ENCODE measurements around the gene PCYOX1L.

The PCYOX1L gene

GRCh38 chr5:149388498-149389190, 30.8 kb downstream of the PCYOX1L start:
- TF ChIP-seq SIN3A (IDR thresholded peaks at IDR 0.05; ENCODE audit: borderline replicate concordance, insufficient read depth, low read length) = no peak
- no peak for TF ChIP-seq TAF1 (IDR thresholded peaks at IDR 0.05; ENCODE audit: borderline replicate concordance, insufficient read depth, low read length)
- TF ChIP-seq POLR2AphosphoS5 (IDR thresholded peaks at IDR 0.05; ENCODE audit: low read depth, low read length) = no peak
- TF ChIP-seq, protein P1, sequence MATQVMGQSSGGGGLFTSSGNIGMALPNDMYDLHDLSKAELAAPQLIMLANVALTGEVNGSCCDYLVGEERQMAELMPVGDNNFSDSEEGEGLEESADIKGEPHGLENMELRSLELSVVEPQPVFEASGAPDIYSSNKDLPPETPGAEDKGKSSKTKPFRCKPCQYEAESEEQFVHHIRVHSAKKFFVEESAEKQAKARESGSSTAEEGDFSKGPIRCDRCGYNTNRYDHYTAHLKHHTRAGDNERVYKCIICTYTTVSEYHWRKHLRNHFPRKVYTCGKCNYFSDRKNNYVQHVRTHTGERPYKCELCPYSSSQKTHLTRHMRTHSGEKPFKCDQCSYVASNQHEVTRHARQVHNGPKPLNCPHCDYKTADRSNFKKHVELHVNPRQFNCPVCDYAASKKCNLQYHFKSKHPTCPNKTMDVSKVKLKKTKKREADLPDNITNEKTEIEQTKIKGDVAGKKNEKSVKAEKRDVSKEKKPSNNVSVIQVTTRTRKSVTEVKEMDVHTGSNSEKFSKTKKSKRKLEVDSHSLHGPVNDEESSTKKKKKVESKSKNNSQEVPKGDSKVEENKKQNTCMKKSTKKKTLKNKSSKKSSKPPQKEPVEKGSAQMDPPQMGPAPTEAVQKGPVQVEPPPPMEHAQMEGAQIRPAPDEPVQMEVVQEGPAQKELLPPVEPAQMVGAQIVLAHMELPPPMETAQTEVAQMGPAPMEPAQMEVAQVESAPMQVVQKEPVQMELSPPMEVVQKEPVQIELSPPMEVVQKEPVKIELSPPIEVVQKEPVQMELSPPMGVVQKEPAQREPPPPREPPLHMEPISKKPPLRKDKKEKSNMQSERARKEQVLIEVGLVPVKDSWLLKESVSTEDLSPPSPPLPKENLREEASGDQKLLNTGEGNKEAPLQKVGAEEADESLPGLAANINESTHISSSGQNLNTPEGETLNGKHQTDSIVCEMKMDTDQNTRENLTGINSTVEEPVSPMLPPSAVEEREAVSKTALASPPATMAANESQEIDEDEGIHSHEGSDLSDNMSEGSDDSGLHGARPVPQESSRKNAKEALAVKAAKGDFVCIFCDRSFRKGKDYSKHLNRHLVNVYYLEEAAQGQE (IDR thresholded peaks at IDR 0.05; ENCODE audit: insufficient read depth in 1 of 2, low read depth in 2 of 2, low read length in 2 of 2) = no peak

DNA sequence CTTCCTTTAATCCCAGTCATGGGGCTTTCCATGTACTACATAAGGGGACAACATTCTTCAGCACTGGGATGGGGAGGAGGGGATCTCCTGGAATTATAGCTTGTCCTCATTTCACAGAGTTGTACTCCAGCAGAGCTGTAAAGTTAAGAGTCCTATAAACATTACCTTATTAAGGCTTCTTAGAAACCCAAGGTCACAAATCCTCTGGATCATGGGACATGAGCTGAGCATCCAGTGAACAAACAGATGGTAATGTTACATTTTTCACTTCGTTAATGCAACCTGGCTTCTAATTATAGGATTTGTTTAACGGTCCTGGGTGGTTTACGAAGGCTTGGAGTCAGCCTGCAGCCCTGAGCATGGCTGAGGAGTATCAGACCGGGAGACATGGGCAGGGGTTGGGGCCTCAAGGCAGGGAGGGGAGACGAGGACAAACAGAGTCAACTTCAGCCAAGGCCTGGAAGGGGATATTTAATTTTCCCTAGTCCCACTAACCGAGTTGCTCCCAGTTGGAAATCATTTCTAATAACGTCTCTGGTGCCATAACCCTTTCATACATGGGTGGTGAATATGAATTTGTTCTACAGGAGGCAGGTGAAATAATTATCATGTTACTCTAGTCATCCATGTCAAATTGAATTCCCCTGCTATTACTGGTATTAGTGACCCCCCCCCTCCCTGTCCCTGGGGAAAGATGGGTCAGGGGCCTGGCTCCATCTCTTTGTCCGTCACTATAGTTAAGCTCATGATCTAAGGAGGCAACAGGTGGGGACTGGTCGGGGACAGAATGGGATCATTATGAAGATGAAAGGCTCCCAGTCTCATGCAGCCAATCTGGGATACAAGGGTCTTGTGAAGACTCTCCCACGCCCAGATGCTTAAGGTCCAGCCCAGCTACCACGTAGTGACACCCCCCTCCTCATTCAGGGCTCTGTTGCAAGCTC, 32.0 kb downstream of the PCYOX1L start:
- TF ChIP-seq TAF1 (IDR thresholded peaks at IDR 0.05; ENCODE audit: borderline replicate concordance, insufficient read depth, low read length) (no peak), FOXP2 (optimal IDR thresholded peaks at IDR 0.05; ENCODE audit: borderline replicate concordance, extremely low read depth, extremely low read length, insufficient read depth) (no peak), POLR2AphosphoS5 (IDR thresholded peaks at IDR 0.05; ENCODE audit: low read depth, low read length) (no peak), SIN3A (IDR thresholded peaks at IDR 0.05; ENCODE audit: borderline replicate concordance, insufficient read depth, low read length) (no peak)
- TF ChIP-seq, protein P1 (IDR thresholded peaks at IDR 0.05; ENCODE audit: insufficient read depth in 1 of 2, low read depth in 2 of 2, low read length in 2 of 2) = no peak

DNA sequence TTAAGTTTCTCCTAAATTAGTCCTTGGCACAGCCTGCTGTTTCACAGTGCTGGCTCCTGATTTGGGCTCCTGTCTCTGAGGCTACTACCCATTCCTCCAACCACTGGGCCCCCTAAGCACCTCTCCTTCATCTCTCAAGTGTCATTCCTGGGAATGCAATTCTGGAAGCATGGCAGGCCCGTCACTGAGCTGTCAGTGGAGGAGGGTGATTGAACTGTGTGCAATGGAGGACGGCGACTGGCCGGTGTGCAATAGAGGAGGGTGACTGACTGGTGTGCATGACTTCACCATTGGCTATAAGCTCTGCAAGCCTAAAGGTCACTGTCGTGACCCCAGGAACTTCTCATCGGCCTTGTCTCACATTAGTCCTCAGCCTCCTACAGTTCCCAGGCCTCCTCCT, 33.7 kb downstream of the PCYOX1L start:
- TF ChIP-seq, protein P1 (IDR thresholded peaks at IDR 0.05; ENCODE audit: insufficient read depth in 1 of 2, low read depth in 2 of 2, low read length in 2 of 2) = no peak

- TF ChIP-seq FOXP2 (optimal IDR thresholded peaks at IDR 0.05; ENCODE audit: borderline replicate concordance, extremely low read depth, extremely low read length, insufficient read depth) = no peak
- no peak for TF ChIP-seq POLR2AphosphoS5 (IDR thresholded peaks at IDR 0.05; ENCODE audit: low read depth, low read length)
- TF ChIP-seq TAF1 (IDR thresholded peaks at IDR 0.05; ENCODE audit: borderline replicate concordance, insufficient read depth, low read length) = no peak
- TF ChIP-seq SIN3A (IDR thresholded peaks at IDR 0.05; ENCODE audit: borderline replicate concordance, insufficient read depth, low read length) = no peak
- TF ChIP-seq, protein P1 (IDR thresholded peaks at IDR 0.05; ENCODE audit: insufficient read depth in 1 of 2, low read depth in 2 of 2, low read length in 2 of 2) = no peak
Measured at GRCh38 chr5:149392718-149393117, 34.9 kb downstream of the PCYOX1L start.

All from PFSK-1 (cell line).